Measurements from ENCODE around the gene CRPPA.

CRPPA gene

GRCh38 chr7:16422103-16422435, 731 bp upstream of the CRPPA start:
- DNase-seq, result no peak

GRCh38 chr7:16420649-16421332, 547 bp downstream of the CRPPA start:
- DNase-seq, result peak; percentile 69

DNA sequence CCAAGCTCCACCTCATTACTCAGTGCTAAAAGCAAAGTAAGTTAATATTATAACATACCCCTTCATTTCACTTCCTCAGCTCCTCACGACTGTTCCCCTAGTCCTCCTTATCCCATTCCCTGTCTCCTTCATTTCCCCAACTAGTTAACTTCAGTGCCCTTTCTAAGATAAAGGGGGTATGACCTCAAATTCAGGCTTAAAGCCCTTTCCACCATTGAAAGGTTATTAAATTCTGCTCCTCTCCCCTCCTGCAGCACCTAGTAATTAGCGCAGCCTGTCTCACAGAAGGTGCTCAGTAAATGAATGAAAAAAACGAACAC, 1.0 kb downstream of the CRPPA start:
- no peak for DNase-seq

DNA sequence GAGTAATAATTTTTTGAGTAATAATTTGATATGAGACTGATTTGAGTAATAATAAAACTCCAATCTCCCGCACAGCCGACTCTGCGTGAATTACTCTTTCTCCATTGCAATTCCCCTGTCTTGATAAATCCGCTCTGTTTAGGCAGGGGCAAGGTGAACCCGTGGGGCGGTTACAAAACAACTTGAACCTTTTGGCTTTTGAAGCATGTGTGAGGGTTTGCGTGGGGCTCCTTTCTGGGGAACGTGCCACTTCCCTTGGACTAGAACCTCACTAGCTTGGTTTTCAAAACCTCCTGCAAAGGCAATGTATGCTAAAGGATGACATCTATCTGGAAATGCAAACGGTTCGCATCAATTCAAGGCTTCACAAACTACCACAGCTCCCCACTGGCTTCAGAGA, 1.5 kb downstream of the CRPPA start:
- DNase-seq, result no peak

GRCh38 chr7:16419126-16419525, 2.2 kb downstream of the CRPPA start:
- DNase-seq, result no peak

GRCh38 chr7:16417906-16418305, 3.4 kb downstream of the CRPPA start:
- DNase-seq, result no peak

GRCh38 chr7:16416289-16417282, 4.8 kb downstream of the CRPPA start:
- DNase-seq, result no peak

GRCh38 chr7:16412274-16413254, 8.8 kb downstream of the CRPPA start:
- DNase-seq, result no peak

- no peak for DNase-seq
Measured at GRCh38 chr7:16411391-16411790, 9.9 kb downstream of the CRPPA start.

- no peak for DNase-seq
Measured at GRCh38 chr7:16409777-16410176, 11.6 kb downstream of the CRPPA start.

DNA sequence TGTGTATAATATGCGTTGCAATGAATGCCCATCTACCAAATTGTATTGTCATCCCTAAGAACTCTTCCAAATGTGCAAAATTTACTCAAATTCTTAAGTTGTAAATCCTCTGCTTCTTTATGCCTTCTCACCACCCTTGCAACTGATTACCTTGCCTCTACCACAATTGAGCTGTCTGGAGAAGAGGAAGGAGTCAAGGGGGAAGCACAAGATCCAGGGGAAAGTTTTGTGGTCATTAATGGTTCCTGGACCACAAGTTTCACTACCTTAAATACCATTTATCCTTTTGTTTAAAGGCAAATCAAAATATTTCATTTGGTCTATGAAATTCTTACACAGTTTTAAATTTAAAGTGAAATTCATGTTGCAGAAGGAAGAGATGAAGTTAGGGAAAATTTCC, 16.7 kb downstream of the CRPPA start:
- no peak for DNase-seq

DNA sequence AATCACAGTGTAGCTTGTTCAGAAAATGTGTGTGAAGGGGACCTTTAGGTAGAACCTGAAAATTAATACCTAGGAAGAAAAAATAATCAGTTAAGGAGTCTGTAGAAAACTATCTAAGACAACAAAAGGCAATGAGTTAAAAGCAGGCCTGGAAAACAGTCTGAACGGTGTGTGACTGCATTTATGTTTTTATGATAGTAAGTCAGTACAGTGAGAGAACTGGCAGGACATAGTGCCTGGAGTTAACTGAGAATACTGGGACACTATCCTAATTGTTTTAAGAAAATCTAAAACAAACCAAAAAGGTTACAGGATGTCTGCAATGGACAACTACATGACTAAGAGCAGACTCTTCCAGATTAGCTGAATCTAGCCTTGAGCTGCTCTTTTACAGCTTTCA, 17.9 kb downstream of the CRPPA start:
- no peak for DNase-seq

DNA sequence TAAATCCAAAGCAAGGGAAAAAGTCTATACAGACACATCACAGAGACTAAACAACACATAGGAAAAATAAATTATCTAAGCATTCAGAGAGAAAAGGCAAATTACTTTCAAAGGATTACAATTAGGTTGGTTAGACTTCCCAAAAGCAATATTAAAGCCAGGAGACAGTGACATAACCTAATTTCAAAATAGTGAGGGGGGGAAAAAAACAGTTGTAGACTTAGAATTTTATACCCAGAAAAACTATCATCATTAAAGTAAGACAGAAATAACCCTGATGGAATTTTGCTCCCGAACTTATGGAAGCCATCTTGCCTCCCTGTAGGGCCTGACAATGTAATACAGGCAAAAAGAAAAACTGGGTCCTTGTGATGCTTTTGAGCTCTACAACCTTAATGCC, 18.4 kb downstream of the CRPPA start:
- no peak for DNase-seq

GRCh38 chr7:16402091-16402490, 19.2 kb downstream of the CRPPA start:
- no peak for DNase-seq

- DNase-seq, result no peak
Measured at GRCh38 chr7:16400893-16401275, 20.5 kb downstream of the CRPPA start.

DNA sequence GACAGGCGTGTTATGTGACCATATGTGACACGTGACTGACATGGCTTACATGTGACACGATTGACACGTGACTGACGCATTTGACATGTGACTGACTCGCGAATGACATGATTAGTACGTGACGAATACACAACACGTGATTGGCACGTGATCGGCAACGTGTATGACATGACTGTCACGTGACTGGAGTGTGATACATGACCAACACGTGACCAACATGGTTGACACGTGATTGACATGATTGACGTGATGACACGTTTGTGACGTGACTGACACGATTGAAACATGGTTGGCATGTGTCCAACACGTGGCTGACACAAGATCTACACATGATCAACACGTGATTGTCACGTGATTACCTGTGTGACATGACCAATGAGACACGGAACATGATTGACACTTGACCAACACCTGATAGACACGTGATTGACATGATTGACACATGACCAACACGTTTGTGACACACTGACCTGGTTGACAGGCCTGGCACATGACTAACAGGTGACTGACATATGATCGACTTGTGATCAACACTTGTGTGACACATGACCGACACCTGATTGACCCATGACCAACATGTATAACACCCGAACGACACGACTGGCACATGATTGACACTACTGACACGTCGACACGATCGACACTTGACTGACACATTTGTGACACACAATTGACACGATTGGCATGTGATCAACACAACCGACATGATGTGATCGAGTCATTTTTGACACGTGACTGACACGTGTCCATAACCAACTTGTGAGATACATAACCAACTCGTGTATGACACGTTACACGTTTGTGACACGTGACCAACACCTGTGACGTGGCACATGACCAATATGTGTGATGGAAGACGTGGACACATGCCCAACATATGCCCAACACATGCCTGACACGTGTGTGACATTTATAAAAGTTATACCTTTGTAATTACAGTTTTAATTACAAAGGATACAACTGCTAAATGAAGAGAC, 21.1 kb downstream of the CRPPA start:
- no peak for DNase-seq

- DNase-seq, result no peak
Measured at GRCh38 chr7:16399265-16399831, 22.0 kb downstream of the CRPPA start.

DNA sequence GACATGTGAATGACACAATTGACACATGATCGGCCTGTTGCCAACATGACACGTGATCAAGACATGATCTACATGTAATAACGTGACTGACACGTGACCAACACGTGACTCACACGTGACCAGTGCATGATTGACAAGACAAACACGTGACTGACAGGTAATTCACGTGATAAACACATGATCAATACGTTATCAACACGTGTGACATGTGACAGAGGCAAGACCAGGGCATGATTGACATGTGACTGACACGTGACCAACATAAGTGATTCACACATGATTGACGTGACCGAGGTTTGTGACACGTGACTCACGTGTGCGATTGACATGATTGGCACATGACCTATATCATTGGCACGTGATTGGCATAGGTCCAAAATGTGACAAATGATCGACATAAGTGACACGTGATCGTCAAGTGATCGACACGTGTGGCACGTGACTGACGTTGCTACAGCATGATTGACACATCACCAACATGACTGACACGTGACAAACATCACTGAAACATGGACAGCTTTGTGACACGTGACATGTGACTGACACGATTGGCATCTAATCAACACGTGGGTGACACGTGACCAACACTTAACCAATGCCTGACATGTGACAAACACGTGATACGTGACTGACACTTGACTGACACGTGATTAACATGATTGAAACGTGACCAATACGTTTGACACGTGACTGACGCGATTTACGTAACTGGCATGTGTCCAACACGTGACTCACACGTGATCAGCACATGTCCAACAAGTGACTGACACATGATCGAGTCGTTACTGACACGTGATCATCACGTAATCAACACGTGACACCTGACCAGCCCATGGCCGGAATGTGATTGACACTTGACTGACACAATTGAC, 23.0 kb downstream of the CRPPA start:
- DNase-seq, result no peak

- no peak for DNase-seq
Measured at GRCh38 chr7:16397501-16398145, 23.7 kb downstream of the CRPPA start.

All from activated T-cell treated with anti-CD3 and anti-CD28 coated beads for 4 hours (primary cell).